Astrocyte (in vitro differentiated cells and primary cell): ENCODE data around the gene MINAR2. TPM values are rescaled to one million over a fixed set of nuclear protein-coding genes. Genes with fewer than 3 reads are reported as not detected.
A peak's percentile ranks its signal among the peaks of the same experiment; 100 is the strongest.

Experiments
- DNase-seq: peaks from one replicate; pipeline ENCODE4 v3.0.0-alpha.2; 2010; ENCODE audit warnings: low read depth
- FAIRE-seq: peaks from 2 replicates; lab custom pipeline; 2011; peaks lifted over from hg19 to GRCh38; lab: Jason Lieb, UNC
- H2AFZ ChIP-seq: 2 replicates; pipeline ENCODE4 v1.6.0; 2012; ENCODE audit warnings: low read depth, low read length, inconsistent platforms
- H3K27ac ChIP-seq: 2 replicates; pipeline ENCODE4 v1.5.1; 2011; ENCODE audit warnings: low read depth, low read length, inconsistent platforms
- H3K27me3 ChIP-seq: 2 replicates; pipeline ENCODE4 v1.6.0; 2011; ENCODE audit warnings: low read length, inconsistent platforms; ENCODE audit not compliant: insufficient read depth
- H3K36me3 ChIP-seq: 2 replicates; pipeline ENCODE4 v1.5.1; 2011; ENCODE audit warnings: low read length, inconsistent platforms; ENCODE audit not compliant: insufficient read depth
- H3K4me1 ChIP-seq: 2 replicates; pipeline ENCODE4 v1.5.1; 2011; ENCODE audit warnings: low read length, inconsistent platforms; ENCODE audit not compliant: insufficient read depth
- H3K4me2 ChIP-seq: 2 replicates; pipeline ENCODE4 v1.6.0; 2012; ENCODE audit warnings: low read length, inconsistent platforms
- H3K4me3 ChIP-seq: 2 replicates; pipeline ENCODE4 v1.5.1; 2011; ENCODE audit warnings: low read depth, mild to moderate bottlenecking, low read length, inconsistent platforms; ENCODE audit not compliant: insufficient read depth
- H3K79me2 ChIP-seq: 2 replicates; pipeline ENCODE4 v1.6.0; 2012; ENCODE audit warnings: mild to moderate bottlenecking, low read length, inconsistent platforms; ENCODE audit not compliant: insufficient read depth
- H3K9ac ChIP-seq: 2 replicates; pipeline ENCODE4 v1.6.0; 2012; ENCODE audit warnings: mild to moderate bottlenecking, low read length, inconsistent platforms
- H3K9me3 ChIP-seq: 2 replicates; pipeline ENCODE4 v1.5.1; 2012; ENCODE audit warnings: low read depth, mild to moderate bottlenecking, low read length, inconsistent platforms; ENCODE audit not compliant: insufficient read depth
- H4K20me1 ChIP-seq: 2 replicates; pipeline ENCODE4 v1.6.0; 2012; ENCODE audit warnings: low read length, inconsistent platforms; ENCODE audit not compliant: insufficient read depth
- H3K27ac Mint-ChIP-seq: one replicate; pipeline ENCODE4 v1.8.0; 2021; ENCODE audit warnings: mild to moderate bottlenecking, mixed read lengths; ENCODE audit not compliant: unreplicated experiment
- H3K27me3 Mint-ChIP-seq: one replicate; pipeline ENCODE4 v1.8.0; 2021; ENCODE audit warnings: low read depth, mixed read lengths; ENCODE audit not compliant: unreplicated experiment
- H3K36me3 Mint-ChIP-seq: one replicate; pipeline ENCODE4 v1.8.0; 2021; ENCODE audit warnings: low read depth, mixed read lengths; ENCODE audit not compliant: unreplicated experiment
- H3K4me1 Mint-ChIP-seq: one replicate; pipeline ENCODE4 v1.8.0; 2021; ENCODE audit warnings: low read depth, mixed read lengths; ENCODE audit not compliant: unreplicated experiment
- H3K4me3 Mint-ChIP-seq: one replicate; pipeline ENCODE4 v1.8.0; 2021; ENCODE audit warnings: mild to moderate bottlenecking, moderate library complexity, mixed read lengths; ENCODE audit not compliant: unreplicated experiment
- H3K9me3 Mint-ChIP-seq: one replicate; pipeline ENCODE4 v1.8.0; 2021; ENCODE audit warnings: mild to moderate bottlenecking, mixed read lengths; ENCODE audit not compliant: unreplicated experiment
- CTCF ChIP-seq: IDR thresholded peaks from 2 replicates; pipeline ENCODE4 v1.5.1; 2011; ENCODE audit warnings: low read depth, mild to moderate bottlenecking, inconsistent platforms, low read length, moderate library complexity; ENCODE audit not compliant: insufficient read depth
- EZH2 ChIP-seq: IDR thresholded peaks from 2 replicates; pipeline ENCODE4 v1.6.1; 2012; ENCODE audit warnings: mild to moderate bottlenecking, low read length, inconsistent platforms; ENCODE audit not compliant: insufficient read depth
- total RNA-seq: library from RNA; stranded (reverse); gene quantifications from 2 replicates; pipeline ENCODE4 v1.2.1, GENCODE V29; 2021

The MINAR2 gene
- total RNA-seq, 1 donor from 2014 or later: not detected

- Mint-ChIP-seq H3K9me3 (peaks cover 2% of the 10 kb centered on the region), H3K4me1 (no peaks in the 10 kb centered on the region), H3K27ac (no peak overlapping the region), H3K27me3 (no peaks in the 10 kb centered on the region), H3K36me3 (no peaks in the 10 kb centered on the region), H3K4me3 (no peak overlapping the region)
- H3K27me3 ChIP-seq: no peaks in the 10 kb centered on the region
- no peaks in the 10 kb centered on the region for H4K20me1 ChIP-seq
- TF ChIP-seq EZH2: no peak
- TF ChIP-seq CTCF: no peak
- no peaks in the 10 kb centered on the region for H3K79me2 ChIP-seq
- H3K9me3 ChIP-seq: no peaks in the 10 kb centered on the region
- H3K9ac ChIP-seq: no peak overlapping the region
- no peak overlapping the region for H2AFZ ChIP-seq
- no peak overlapping the region for H3K4me3 ChIP-seq
- no peaks in the 10 kb centered on the region for H3K4me1 ChIP-seq
- no peak overlapping the region for H3K4me2 ChIP-seq
- H3K36me3 ChIP-seq: no peaks in the 10 kb centered on the region
- no peak overlapping the region for H3K27ac ChIP-seq
- peak; percentile 6 for DNase-seq
- no peak for FAIRE-seq
Measured at GRCh38 chr5:129716235-129716634, 31.7 kb upstream of the MINAR2 start.

- H3K4me1 ChIP-seq: no peaks in the 10 kb centered on the region
- Mint-ChIP-seq H3K36me3 (no peaks in the 10 kb centered on the region), H3K4me3 (no peak overlapping the region), H3K4me1 (no peaks in the 10 kb centered on the region), H3K27ac (no peak overlapping the region), H3K9me3 (peaks cover 2% of the 10 kb centered on the region), H3K27me3 (no peaks in the 10 kb centered on the region)
- no peak overlapping the region for H3K4me3 ChIP-seq
- no peak overlapping the region for H3K4me2 ChIP-seq
- no peak overlapping the region for H3K27ac ChIP-seq
- no peaks in the 10 kb centered on the region for H3K9me3 ChIP-seq
- H4K20me1 ChIP-seq: no peaks in the 10 kb centered on the region
- no peak for FAIRE-seq
- no peaks in the 10 kb centered on the region for H3K79me2 ChIP-seq
- H3K36me3 ChIP-seq: no peaks in the 10 kb centered on the region
- H2AFZ ChIP-seq: no peak overlapping the region
- H3K27me3 ChIP-seq: no peaks in the 10 kb centered on the region
- no peak for TF ChIP-seq CTCF
- H3K9ac ChIP-seq: no peak overlapping the region
- no peak for DNase-seq
Measured at GRCh38 chr5:129716651-129717050, 31.2 kb upstream of the MINAR2 start.

GRCh38 chr5:129717751-129718310, 30.1 kb upstream of the MINAR2 start:
- Histone ChIP-seq H3K9me3 (no peaks in the 10 kb centered on the region), H3K4me1 (no peaks in the 10 kb centered on the region), H3K4me3 (no peak overlapping the region), H3K79me2 (no peaks in the 10 kb centered on the region), H2AFZ (no peak overlapping the region), H3K27ac (no peak overlapping the region), H4K20me1 (no peaks in the 10 kb centered on the region), H3K27me3 (no peaks in the 10 kb centered on the region), H3K36me3 (no peaks in the 10 kb centered on the region), H3K4me2 (no peak overlapping the region), H3K9ac (no peak overlapping the region)
- Mint-ChIP-seq H3K36me3 (no peaks in the 10 kb centered on the region), H3K27me3 (no peaks in the 10 kb centered on the region), H3K4me3 (no peak overlapping the region), H3K9me3 (peaks cover 2% of the 10 kb centered on the region), H3K27ac (no peak overlapping the region), H3K4me1 (no peaks in the 10 kb centered on the region)
- DNase-seq (no peak), FAIRE-seq (no peak)
- TF ChIP-seq EZH2: no peak
- no peak for TF ChIP-seq CTCF
